ENCODE data around the gene RPL15. TPM values are rescaled to one million over a fixed set of nuclear protein-coding genes. Genes with fewer than 3 reads are reported as not detected.
"Not testable (repeated sequence)": the region's sequence is repeated elsewhere in the genome, so short reads cannot be mapped to it uniquely, and the experiment has no call there.

Gene RPL15
- total and polyA plus RNA-seq, 7 donors: 1,021 to 2,855 (median 1,350) TPM

- DNase-seq (no peak), ATAC-seq (no peak)
- Histone ChIP-seq H3K4me3 (no peak overlapping the region), H3K9me3 (no peaks in the 10 kb centered on the region), H3K36me3 (ENCODE audit: insufficient read depth in 1 of 2, low read depth in 1 of 2) (peaks cover 5 to 34% of the 10 kb centered on the region in 2 donors), H3K4me1 (peaks cover 16% of the 10 kb centered on the region), H3K27me3 (ENCODE audit: insufficient read depth in 3 of 3, low read length in 2 of 3) (no peaks in the 10 kb centered on the region), H3K27ac (no peak overlapping the region)
- intact Hi-C loops (cut with DNase I): no loop called here
- WGBS, 3 donors: 89 to 91% (median 91%) methylated on average over 1 of the region's 1 CpG
- no peak for TF ChIP-seq CTCF (IDR thresholded peaks at IDR 0.05)
These were observed 3.8 kb upstream of the RPL15 start for GRCh38 chr3:23913182-23913581.

- DNase-seq: no peak
- 60 to 82% (median 64%) methylated on average over 3 of the region's 3 CpGs for WGBS, 3 donors
- no peaks in the 10 kb centered on the region for H3K9me3 ChIP-seq
- H3K4me1 ChIP-seq: peaks cover 25% of the 10 kb centered on the region
- no peak for ATAC-seq
- H3K4me3 ChIP-seq: no peak overlapping the region
- no peaks in the 10 kb centered on the region for H3K27me3 ChIP-seq (ENCODE audit: insufficient read depth in 3 of 3, low read length in 2 of 3)
- H3K36me3 ChIP-seq (ENCODE audit: insufficient read depth in 1 of 2, low read depth in 1 of 2): peaks cover 5 to 36% of the 10 kb centered on the region in 2 donors
- intact Hi-C loops (cut with DNase I): no loop called here
- H3K27ac ChIP-seq: no peak overlapping the region
- no peak for TF ChIP-seq CTCF (IDR thresholded peaks at IDR 0.05)
These were observed 2.8 kb upstream of the RPL15 start for GRCh38 chr3:23913873-23914743.

GRCh38 chr3:23915537-23916108 lies 1.3 kb upstream of the RPL15 start:
- H3K27ac ChIP-seq: peak overlapping the region; percentile 97
- 60 to 64% (median 63%) methylated on average over 7 of the region's 7 CpGs for WGBS, 3 donors

GRCh38 chr3:23916152-23916885 lies 613 bp upstream of the RPL15 start:
- ATAC-seq: peak; percentile 71 to 80 (median 74)
- DNase-seq: no peak
- peak overlapping the region; percentile 97 for H3K27ac ChIP-seq
- H3K4me3 ChIP-seq: peak overlapping the region; percentile 85
- 1 to 2% (median 1%) methylated on average over 37 to 48 of the region's 48 CpGs for WGBS, 3 donors
- no peak for TF ChIP-seq CTCF (IDR thresholded peaks at IDR 0.05)
- H3K4me1 ChIP-seq: peaks cover 35% of the 10 kb centered on the region
- intact Hi-C loops (cut with DNase I): loop anchor here in 1 of 2 donors (2.0 kb wide), 1 partner anchor 28 kb away; the partner anchor contains the start of gene NR1D2
- H3K9me3 ChIP-seq: no peaks in the 10 kb centered on the region
- H3K27me3 ChIP-seq (ENCODE audit: insufficient read depth in 3 of 3, low read length in 2 of 3): no peaks in the 10 kb centered on the region
- peaks cover 3 to 36% of the 10 kb centered on the region in 2 donors for H3K36me3 ChIP-seq (ENCODE audit: insufficient read depth in 1 of 2, low read depth in 1 of 2)

More at GRCh38 chr3:23915537-23916108, 1.3 kb upstream of the RPL15 start:
- H3K4me3 ChIP-seq: peak overlapping the region; percentile 85
- intact Hi-C loops (cut with DNase I): loop anchor here in 1 of 2 donors (2.0 kb wide), 1 partner anchor 29 kb away; the partner anchor contains the start of gene NR1D2
- DNase-seq (no peak), ATAC-seq (no peak)
- no peaks in the 10 kb centered on the region for H3K9me3 ChIP-seq
- H3K27me3 ChIP-seq (ENCODE audit: insufficient read depth in 3 of 3, low read length in 2 of 3): no peaks in the 10 kb centered on the region
- H3K4me1 ChIP-seq: peaks cover 35% of the 10 kb centered on the region
- TF ChIP-seq CTCF (IDR thresholded peaks at IDR 0.05): no peak
- peaks cover 6 to 36% of the 10 kb centered on the region in 2 donors for H3K36me3 ChIP-seq (ENCODE audit: insufficient read depth in 1 of 2, low read depth in 1 of 2)

- Histone ChIP-seq H3K36me3 (ENCODE audit: insufficient read depth in 1 of 2, low read depth in 1 of 2) (peaks cover 3 to 50% of the 10 kb centered on the region in 2 donors), H3K4me1 (peaks cover 35% of the 10 kb centered on the region), H3K4me3 (peak overlapping the region; percentile 85), H3K27ac (peak overlapping the region; percentile 97)
- not testable (repeated sequence) for DNase-seq; H3K9me3 ChIP-seq; H3K27me3 ChIP-seq (ENCODE audit: insufficient read depth in 3 of 3, low read length in 2 of 3)
- intact Hi-C loops (cut with DNase I): loop anchor here (1.0 to 2.0 kb wide), 2 partner anchors 27 kb away; partner anchors contain the start of gene NR1D2 (in 1 of the 2)
- ATAC-seq: peak in 3 of 4 donors; percentile 56 to 64 (median 62)
- 1 to 2% (median 2%) methylated on average over 18 to 21 of the region's 21 CpGs for WGBS, 3 donors
These were observed 859 bp downstream of the RPL15 start for GRCh38 chr3:23917679-23918303.

GRCh38 chr3:23918331-23918730 lies 1.4 kb downstream of the RPL15 start:
- Histone ChIP-seq H3K36me3 (ENCODE audit: insufficient read depth in 1 of 2, low read depth in 1 of 2) (peaks cover 3 to 51% of the 10 kb centered on the region in 2 donors), H3K4me1 (peaks cover 35% of the 10 kb centered on the region), H3K27ac (peak overlapping the region; percentile 97), H3K4me3 (peak overlapping the region; percentile 85)
- H3K27me3 ChIP-seq (ENCODE audit: insufficient read depth in 3 of 3, low read length in 2 of 3); DNase-seq; H3K9me3 ChIP-seq; ATAC-seq: not testable (repeated sequence)
- intact Hi-C loops (cut with DNase I): loop anchor here in 1 of 2 donors (1.0 kb wide), 1 partner anchor 26 kb away; no protein-coding TSS in a partner anchor
- WGBS, 3 donors: 32 to 44% (median 37%) methylated on average over 12 of the region's 12 CpGs

Measured in psoas muscle (tissue), 8 donors.